Measurements from ENCODE around the gene EDN1. TPM values are rescaled to one million over a fixed set of nuclear protein-coding genes. Genes with fewer than 3 reads are reported as not detected.

The EDN1 gene
- total and polyA plus RNA-seq, 2 of the 4 experiments (the other 2 are of a cell fraction), result 5.6 to 9.0 TPM

- Histone ChIP-seq H2BK120ac (ENCODE audit: low read depth, low read length) (no peak overlapping the region), H3K4ac (ENCODE audit: low read depth, low read length) (no peak overlapping the region), H2AFZ (replicated peaks; ENCODE audit: low read length, poor library complexity) (no peak overlapping the region), H3K18ac (ENCODE audit: low read depth, low read length) (no peak overlapping the region), H2AK5ac (ENCODE audit: low read depth, low read length) (no peak overlapping the region), H3K9me1 (ENCODE audit: insufficient read depth, low read length) (peaks cover 7% of the 10 kb centered on the region; the same call in 1 of the 2 replicates), H3K56ac (ENCODE audit: extremely low read depth, insufficient read depth, low read length) (no peak overlapping the region), H4K5ac (ENCODE audit: low read depth, low read length) (no peak overlapping the region), H3K4me3 (ENCODE audit: insufficient read depth, low read depth, low read length) (no peak overlapping the region), H2AK9ac (replicated peaks; ENCODE audit: low read depth, low read length, poor library complexity) (no peak overlapping the region), H3K9ac (ENCODE audit: low read depth, low read length) (no peak overlapping the region), H3K9me3 (ENCODE audit: control insufficient read depth, insufficient read depth, low read length) (no peaks in the 10 kb centered on the region), H3K27me3 (ENCODE audit: control insufficient read depth, insufficient read depth, low read length) (no peaks in the 10 kb centered on the region), H4K20me1 (ENCODE audit: insufficient read depth, low read length) (no peaks in the 10 kb centered on the region), H3K36me3 (ENCODE audit: control insufficient read depth, insufficient read depth, low read length) (no peaks in the 10 kb centered on the region), H2BK5ac (ENCODE audit: low read depth, low read length, poor library complexity, severe bottlenecking) (no peak overlapping the region), H4K91ac (ENCODE audit: insufficient read depth, low read depth, low read length) (no peak overlapping the region), H3K4me2 (ENCODE audit: low read depth, low read length) (no peak overlapping the region), H3K14ac (replicated peaks; ENCODE audit: low read depth, low read length) (no peak overlapping the region), H2BK20ac (ENCODE audit: low read depth, low read length) (no peak overlapping the region), H2BK15ac (ENCODE audit: low read depth, low read length) (no peak overlapping the region), H4K8ac (ENCODE audit: low read depth in 2 of 2, low read length in 2 of 2) (no peak overlapping the region), H3K79me1 (ENCODE audit: low read depth in 1 of 2, low read length in 2 of 2) (no peaks in the 10 kb centered on the region), H3K4me1 (ENCODE audit: control insufficient read depth, insufficient read depth, low read length) (peaks cover 1% of the 10 kb centered on the region; the same call in 1 of the 2 replicates), H3K23ac (ENCODE audit: low read depth, low read length) (no peak overlapping the region), H3K27ac (ENCODE audit: insufficient read depth, low read length) (no peak overlapping the region)
- dilution Hi-C loops (cut with HindIII; ENCODE audit: low sequenced_read_pairs, unreplicated experiment), result no loop called here
- 90% methylated on average over 2 of the region's 13 CpGs; no CpG with 5 or more reads in 1 of the 2 experiments for WGBS, 2 experiments (ENCODE audit: extremely low coverage in 2 of 2, insufficient read length in 1 of 2)
- no TSS peak for BruUV-seq (replicated peaks)
- ChIA-PET POLR2A (ENCODE audit: unreplicated experiment) (no interaction called here), CTCF (no interaction called here)
- TF ChIP-seq SMC3 (IDR thresholded peaks at IDR 0.05; ENCODE audit: low read depth, low read length), result no peak
- TF ChIP-seq RAD21 (IDR thresholded peaks at IDR 0.05; ENCODE audit: low read length), result no peak
- no peak for TF ChIP-seq USF2 (IDR thresholded peaks at IDR 0.05; ENCODE audit: low read depth, low read length)
- TF ChIP-seq NFE2L2 (IDR thresholded peaks at IDR 0.05; ENCODE audit: low read depth, low read length), result no peak
- TF ChIP-seq RCOR1 (IDR thresholded peaks at IDR 0.05; ENCODE audit: insufficient replicate concordance, low read length), result no peak
- no peak for TF ChIP-seq FOS (IDR thresholded peaks at IDR 0.05; ENCODE audit: low read depth, low read length)
- TF ChIP-seq CEBPB (IDR thresholded peaks at IDR 0.05; ENCODE audit: low read depth, low read length), result no peak
- TF ChIP-seq ELK1 (IDR thresholded peaks at IDR 0.05; ENCODE audit: borderline replicate concordance, low read depth, low read length), result no peak
- no peak for TF ChIP-seq BHLHE40 (IDR thresholded peaks at IDR 0.05; ENCODE audit: low read depth, low read length)
- no peak for TF ChIP-seq CTCF (conservative IDR thresholded peaks at IDR 0.05; ENCODE audit: low read depth, low read length)
- TF ChIP-seq MAFK (IDR thresholded peaks at IDR 0.05; ENCODE audit: low read depth, low read length), result no peak
- TF ChIP-seq MXI1 (IDR thresholded peaks at IDR 0.05; ENCODE audit: borderline replicate concordance, low read depth, low read length), result no peak
- DNase-seq (no peak), ATAC-seq (ENCODE audit: low read depth) (no peak)
- in situ Hi-C loops (cut with MboI; ENCODE audit: low sequenced_read_pairs), result no loop called here
- intact Hi-C loops (cut with micrococcal nuclease), result no loop called here
Measured at GRCh38 chr6:12262236-12263061, 27.7 kb upstream of the EDN1 start.

Data from IMR-90 (cell line).